Right lobe of liver (tissue), 6 donors: ENCODE measurements around the gene L3MBTL2. TPM values are rescaled to one million over a fixed set of nuclear protein-coding genes. Genes with fewer than 3 reads are reported as not detected.

ENCODE experiments used
- ATAC-seq, 4 donors: fragments of 200-7000 bp; cut with Tn5 transposase; one replicate each; pipeline ENCODE4 v1.9.1; 2020; ENCODE audit warnings: mild to moderate bottlenecking in 4 of 4, moderate library complexity in 4 of 4
- DNase-seq, 3 donors: peaks; one replicate each; pipeline ENCODE4 v3.0.0-alpha.2; 2020
- H3K27ac ChIP-seq, 3 donors: fragments of 200-600 bp; one replicate each; pipeline ENCODE4 v1.8.0; 2022
- H3K27me3 ChIP-seq, 2 donors: fragments of 200-600 bp; one replicate each; pipeline ENCODE4 v1.8.0; 2022
- H3K36me3 ChIP-seq, 4 donors: fragments of 200-600 bp; sonication (generic) in 1 of 4; one replicate each; pipeline versions ENCODE4 v1.5.1 to v1.8.0; 2017 to 2022; ENCODE audit warnings: control low read depth in 1 of 4
- H3K4me1 ChIP-seq, 4 donors: fragments of 200-600 bp; sonication (generic) in 1 of 4; one replicate each; pipeline versions ENCODE4 v1.5.1 to v1.8.0; 2017 to 2022; ENCODE audit warnings: control low read depth in 1 of 4
- H3K4me3 ChIP-seq, 3 donors: fragments of 200-600 bp; one replicate each; pipeline ENCODE4 v1.8.0; 2022
- H3K9me3 ChIP-seq, 4 donors: fragments of 200-600 bp; sonication (generic) in 1 of 4; one replicate each; pipeline versions ENCODE4 v1.5.1 to v1.8.0; 2017 to 2022; ENCODE audit warnings: control low read depth in 1 of 4
- POLR2A ChIP-seq: fragments of 450-650 bp; IDR thresholded peaks from one replicate; pipeline ENCODE4 v1.6.1; 2017; ENCODE audit warnings: antibody characterized with exemption, mild to moderate bottlenecking
- WGBS: methylation state at CpG from one replicate; pipeline ENCODE4 v1.1.6; 2018; ENCODE audit warnings: low coverage, low lambda C conversion rate; ENCODE audit not compliant: insufficient coverage; ENCODE audit errors: missing lambda C conversion rate; 5-methylcytosine and 5-hydroxymethylcytosine counted together
- intact Hi-C, 2 donors: fragments of 100-400 bp; cut with DNase I; formaldehyde crosslinking; loops; one replicate each; pipeline versions ENCODE4 v1.11.2 to v1.14.1; 2022
- total RNA-seq, 6 experiments: library from RNA; depleted of rRNA in 2 of 6; stranded (reverse); fragments of >200 nt in 2 of 6; fragmentation: NEBNext Ultra II Directional in 3 of 6; extraction: Animal tissue kit (Norgen Biotek cat#: 25700) in 3 of 6; gene quantifications; one replicate each; pipeline versions ENCODE4 v1.1.0 to v1.2.4, GENCODE V29; 2016 to 2023
- TF ChIP-seq, protein P1 (sequence below), 4 donors: fragments of 200-600 bp in 3 of 4; fragments of 450-650 bp in 1 of 4; IDR thresholded peaks; one replicate each; pipeline versions ENCODE4 v1.5.1 to v1.8.0; 2016 to 2022; ENCODE audit warnings: antibody characterized with exemption in 4 of 4, mild to moderate bottlenecking in 2 of 4
- donor health status: DM: no; HTN: yes; CAD: no.
- donor health status: DM: no; HTN: no; CAD: no.
- donor health status: DM: no; HTN: no; CAD: no.
- donor health status: DM: no; HTN: yes; CAD: no.
- donor health status: DM: no; HTN: yes; CAD: no.

The L3MBTL2 gene
- total RNA-seq, 6 experiments from 2014 or later = 6.6 to 11.7 (median 10.4) TPM

- ATAC-seq (no peak), DNase-seq (no peak)
- H3K36me3 ChIP-seq = no peaks in the 10 kb centered on the region
- TF ChIP-seq, protein P1, sequence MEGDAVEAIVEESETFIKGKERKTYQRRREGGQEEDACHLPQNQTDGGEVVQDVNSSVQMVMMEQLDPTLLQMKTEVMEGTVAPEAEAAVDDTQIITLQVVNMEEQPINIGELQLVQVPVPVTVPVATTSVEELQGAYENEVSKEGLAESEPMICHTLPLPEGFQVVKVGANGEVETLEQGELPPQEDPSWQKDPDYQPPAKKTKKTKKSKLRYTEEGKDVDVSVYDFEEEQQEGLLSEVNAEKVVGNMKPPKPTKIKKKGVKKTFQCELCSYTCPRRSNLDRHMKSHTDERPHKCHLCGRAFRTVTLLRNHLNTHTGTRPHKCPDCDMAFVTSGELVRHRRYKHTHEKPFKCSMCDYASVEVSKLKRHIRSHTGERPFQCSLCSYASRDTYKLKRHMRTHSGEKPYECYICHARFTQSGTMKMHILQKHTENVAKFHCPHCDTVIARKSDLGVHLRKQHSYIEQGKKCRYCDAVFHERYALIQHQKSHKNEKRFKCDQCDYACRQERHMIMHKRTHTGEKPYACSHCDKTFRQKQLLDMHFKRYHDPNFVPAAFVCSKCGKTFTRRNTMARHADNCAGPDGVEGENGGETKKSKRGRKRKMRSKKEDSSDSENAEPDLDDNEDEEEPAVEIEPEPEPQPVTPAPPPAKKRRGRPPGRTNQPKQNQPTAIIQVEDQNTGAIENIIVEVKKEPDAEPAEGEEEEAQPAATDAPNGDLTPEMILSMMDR (IDR thresholded peaks at IDR 0.05) = no peak
- no peak for TF ChIP-seq POLR2A
- H3K4me1 ChIP-seq = peaks cover 0 to 27% (median 2%) of the 10 kb centered on the region in 4 donors
- no peak overlapping the region for H3K4me3 ChIP-seq
- no peaks in the 10 kb centered on the region for H3K27me3 ChIP-seq
- intact Hi-C loops = no loop called here
- 90% methylated on average over 5 of the region's 6 CpGs for WGBS
- no peaks in the 10 kb centered on the region for H3K9me3 ChIP-seq
- no peak overlapping the region for H3K27ac ChIP-seq
These were observed 11.3 kb upstream of the L3MBTL2 start for GRCh38 chr22:41193829-41194228.

DNA sequence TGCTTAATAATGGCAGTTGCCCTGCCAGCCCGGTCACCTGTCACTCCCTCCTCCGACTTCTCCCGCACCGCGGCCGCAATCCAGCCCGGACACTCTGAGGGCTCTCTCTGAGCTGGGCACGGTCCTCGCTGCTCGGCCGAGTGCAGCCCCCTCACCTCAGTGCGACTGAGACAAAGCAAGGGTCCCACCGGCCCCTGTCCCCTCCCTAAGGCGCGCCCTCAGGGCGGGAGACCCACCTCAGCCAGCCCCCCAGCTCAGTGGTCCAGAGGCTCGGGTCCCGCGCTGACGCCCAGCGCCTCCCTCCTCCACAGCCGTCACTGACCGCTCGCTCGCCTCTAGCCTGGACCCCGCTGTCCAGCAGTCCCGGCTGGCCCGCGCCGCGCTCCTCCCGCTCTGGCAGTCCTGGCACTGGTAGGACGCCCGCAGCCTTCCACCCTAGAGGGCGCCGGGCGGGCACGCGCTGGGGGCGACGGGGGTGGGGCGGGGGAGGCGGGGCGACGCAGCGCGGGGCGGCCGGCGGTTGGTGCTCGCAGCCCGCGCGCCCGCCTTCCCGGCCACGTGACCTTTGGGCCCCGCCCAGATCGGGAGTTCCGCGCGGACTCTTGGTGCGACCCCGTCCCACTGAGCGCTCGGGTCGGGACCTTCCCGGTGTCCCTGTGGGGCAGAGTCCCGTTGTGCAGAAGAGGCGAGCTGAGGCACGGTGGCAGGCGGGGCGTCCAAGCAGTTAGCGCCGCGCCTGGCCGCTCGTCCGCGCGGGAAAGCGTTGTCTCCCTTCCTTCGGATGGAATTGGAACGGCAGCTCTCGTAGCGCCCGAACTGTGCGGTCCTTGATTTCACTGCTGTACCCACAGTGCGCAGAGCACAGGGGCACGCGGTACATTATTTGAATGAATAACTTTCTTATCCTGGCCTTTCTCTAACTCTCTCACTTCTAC, 7.8 kb upstream of the L3MBTL2 start:
- peak; percentile 90 to 93 (median 92) for DNase-seq
- intact Hi-C loops = no loop called here
- Histone ChIP-seq H3K4me3 (peak overlapping the region; percentile 75 to 86 (median 81)), H3K9me3 (no peaks in the 10 kb centered on the region), H3K27me3 (no peaks in the 10 kb centered on the region), H3K27ac (peak overlapping the region in 2 of 3 donors; percentile 46 to 82), H3K36me3 (no peaks in the 10 kb centered on the region), H3K4me1 (peaks cover 0 to 27% (median 2%) of the 10 kb centered on the region in 4 donors)
- peak; percentile 34 for TF ChIP-seq POLR2A
- TF ChIP-seq, protein P1 (IDR thresholded peaks at IDR 0.05) = peak in 1 of 4 donors; percentile 17
- peak; percentile 87 to 95 (median 90) for ATAC-seq
- 0% methylated on average over 15 of the region's 91 CpGs for WGBS

DNA sequence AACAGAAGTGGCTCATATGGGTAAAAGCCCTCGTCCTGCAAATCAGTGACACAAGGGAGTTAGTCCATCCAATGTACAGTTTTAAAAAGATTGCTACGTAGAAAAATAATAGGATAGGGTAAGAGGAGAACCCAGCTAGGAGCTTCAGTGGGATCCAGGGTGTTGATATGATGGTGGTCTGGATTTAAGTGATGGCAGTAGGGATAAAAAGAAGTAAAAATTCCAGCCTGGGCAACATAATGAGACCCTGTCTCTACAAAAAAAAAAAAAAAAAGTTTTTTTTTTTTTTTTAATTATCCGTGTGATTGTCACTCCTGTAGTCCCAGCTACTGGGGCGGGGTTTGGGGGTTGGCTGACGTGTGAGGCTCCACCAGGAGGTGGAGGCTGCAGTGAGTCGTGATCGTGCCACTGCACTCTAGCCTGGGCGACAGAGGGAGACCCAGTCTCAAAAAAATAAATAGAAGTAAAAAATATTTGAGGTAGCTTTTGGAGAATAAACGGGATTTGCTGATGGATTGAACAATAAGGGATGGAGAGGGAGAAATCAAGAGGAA, 7.0 kb upstream of the L3MBTL2 start:
- TF ChIP-seq POLR2A = no peak
- TF ChIP-seq, protein P1 (IDR thresholded peaks at IDR 0.05) = peak in 1 of 4 donors; percentile 17
- Histone ChIP-seq H3K27me3 (no peaks in the 10 kb centered on the region), H3K36me3 (no peaks in the 10 kb centered on the region), H3K27ac (peak overlapping the region in 1 of 3 donors; percentile 82), H3K4me1 (peaks cover 0 to 27% (median 2%) of the 10 kb centered on the region in 4 donors), H3K4me3 (peak overlapping the region; percentile 75 to 86 (median 81)), H3K9me3 (no peaks in the 10 kb centered on the region)
- ATAC-seq = peak in 1 of 4 donors; percentile 17
- WGBS = 6% methylated on average over 9 of the region's 9 CpGs
- peak in 2 of 3 donors; percentile 46 to 57 for DNase-seq
- intact Hi-C loops = no loop called here

DNA sequence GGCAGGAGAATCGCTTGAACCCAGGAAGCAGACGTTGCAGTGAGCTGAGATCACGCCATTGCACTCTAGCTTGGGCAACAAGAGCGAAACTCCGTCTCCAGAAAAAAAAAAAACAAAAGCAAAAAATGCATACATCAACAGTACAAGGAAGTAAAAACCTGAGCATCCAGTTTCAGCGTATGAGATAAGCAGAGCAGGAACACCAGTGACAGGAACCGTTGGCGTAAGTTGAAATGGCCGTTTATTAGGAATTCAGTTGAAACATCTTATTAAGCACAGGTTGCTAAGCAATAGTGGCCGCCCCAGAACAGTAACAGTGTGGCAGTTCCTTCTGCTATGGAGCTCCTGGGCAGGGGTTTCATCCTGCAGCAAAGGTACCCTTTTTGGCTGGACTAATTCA, 4.0 kb upstream of the L3MBTL2 start:
- TF ChIP-seq, protein P1 (IDR thresholded peaks at IDR 0.05) = no peak
- TF ChIP-seq POLR2A = no peak
- intact Hi-C loops = no loop called here
- ATAC-seq (no peak), DNase-seq (no peak)
- Histone ChIP-seq H3K27me3 (no peaks in the 10 kb centered on the region), H3K4me3 (no peak overlapping the region), H3K4me1 (peaks cover 0 to 23% (median 2%) of the 10 kb centered on the region in 4 donors), H3K9me3 (no peaks in the 10 kb centered on the region), H3K27ac (no peak overlapping the region), H3K36me3 (no peaks in the 10 kb centered on the region)
- WGBS = 67% methylated on average over 9 of the region's 10 CpGs
